HUDEP-2 (cell line): Measurements from ENCODE around the gene NPIPA1.
"Not testable (repeated sequence)": the region's sequence is repeated elsewhere in the genome, so short reads cannot be mapped to it uniquely, and the experiment has no call there.

ENCODE experiments used
- DNase-seq, 76 experiments: peaks; one replicate each; lab custom pipeline; 2025; ENCODE audit not compliant: unreplicated experiment in 76 of 76; lab: John Stamatoyannopoulos, UW

NPIPA1 gene

DNA sequence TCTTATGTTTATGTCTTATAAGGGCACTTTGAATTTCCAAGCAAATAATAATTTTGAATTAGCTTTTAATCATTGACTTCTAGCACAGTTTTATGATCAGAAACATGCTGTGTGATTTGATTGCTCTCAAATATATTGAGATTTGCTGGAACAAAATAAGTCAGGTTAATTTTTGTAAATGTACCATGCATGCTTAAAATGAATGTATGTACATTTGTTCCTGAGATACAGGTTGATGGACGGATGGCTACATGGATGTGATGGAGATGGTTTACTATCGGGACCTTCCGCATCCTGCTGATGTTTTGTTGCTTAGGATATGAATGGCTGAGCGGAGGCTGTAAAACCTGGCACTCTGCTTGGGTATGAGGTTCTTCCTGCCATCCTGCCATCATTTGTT is at the start of gene NPIPA1:
Gene NPIPA1 (plus strand): TSS at position 301 of the 400 bp plus-strand sequence. CDS start 0 bp downstream, at position 301.
- DNase-seq, result not testable (repeated sequence)

DNA sequence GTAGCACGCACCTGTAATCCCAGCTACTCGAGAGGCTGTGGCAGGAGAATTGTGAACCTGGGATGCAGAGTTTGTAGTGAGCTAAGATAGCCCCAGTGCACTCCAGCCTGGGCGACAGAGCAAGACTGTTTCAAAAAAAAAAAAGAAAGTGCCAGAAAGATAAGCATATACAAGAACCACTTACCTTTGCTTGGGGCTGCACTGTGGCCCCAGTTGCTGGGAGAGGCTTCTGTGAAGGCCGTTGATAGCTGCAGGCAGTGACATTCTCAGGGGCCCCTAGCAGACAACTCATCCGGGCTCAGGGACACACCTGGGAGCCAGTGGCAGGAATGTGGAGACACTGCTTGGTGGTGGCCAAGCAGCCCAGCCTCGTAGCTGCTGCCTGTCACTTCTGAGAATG is 45.1 kb upstream of the NPIPA1 start:
- not testable (repeated sequence) for DNase-seq

- not testable (repeated sequence) for DNase-seq
Measured at GRCh38 chr16:14895382-14895781, 41.9 kb upstream of the NPIPA1 start.

DNA sequence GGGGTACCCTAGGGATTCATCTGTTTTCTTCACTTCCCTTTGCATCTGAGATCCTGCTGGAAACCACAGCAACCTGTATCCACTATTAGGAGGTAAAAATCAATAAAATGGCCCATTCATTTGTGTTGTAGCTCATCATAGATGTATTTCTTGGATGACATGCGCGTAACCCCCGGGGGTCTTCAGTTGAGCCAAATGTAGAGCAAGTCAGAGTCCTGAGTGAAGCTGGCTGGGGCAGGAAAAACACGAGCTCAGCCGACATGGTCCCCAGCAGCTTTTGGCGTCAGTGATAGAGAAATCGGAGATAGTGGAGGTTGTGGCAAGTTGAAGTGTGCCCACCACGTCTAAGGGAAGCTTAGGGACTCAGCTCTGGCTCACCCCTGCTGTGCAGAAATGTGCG is 41.2 kb upstream of the NPIPA1 start:
- not testable (repeated sequence) for DNase-seq

DNA sequence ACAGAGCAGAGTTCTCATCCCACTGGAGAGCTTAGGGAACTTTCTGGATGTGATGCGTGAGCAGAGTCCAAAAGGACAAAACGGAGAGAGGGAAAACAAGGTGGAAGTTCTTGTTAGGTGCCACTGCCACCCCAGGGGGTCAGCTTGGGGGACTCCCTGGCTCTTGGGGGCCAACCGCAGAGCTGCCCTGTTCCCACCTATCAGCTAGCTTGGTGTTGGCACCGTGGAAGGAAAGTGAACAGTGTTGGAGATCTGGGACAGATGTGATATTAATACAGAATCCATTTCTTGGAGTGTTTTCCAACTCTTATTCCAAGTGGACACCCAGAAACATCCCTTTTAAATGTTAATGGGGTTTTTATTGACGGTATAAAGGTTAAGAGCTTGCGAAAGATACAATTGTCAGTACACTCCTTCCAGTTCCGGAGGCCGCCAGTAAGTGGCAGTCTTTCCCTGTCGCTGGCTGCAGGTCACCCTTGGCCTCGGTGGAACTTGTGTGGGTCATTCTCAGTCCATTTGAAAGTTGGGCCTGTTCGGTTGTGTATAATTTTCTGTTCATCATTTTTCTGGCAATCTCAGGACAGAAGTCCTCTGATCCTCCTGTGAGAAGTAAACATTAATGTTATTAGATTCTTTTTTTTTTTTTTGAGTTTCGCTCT is 40.1 kb upstream of the NPIPA1 start:
- not testable (repeated sequence) for DNase-seq

GRCh38 chr16:14898162-14898561 is 39.1 kb upstream of the NPIPA1 start:
- not testable (repeated sequence) for DNase-seq

DNA sequence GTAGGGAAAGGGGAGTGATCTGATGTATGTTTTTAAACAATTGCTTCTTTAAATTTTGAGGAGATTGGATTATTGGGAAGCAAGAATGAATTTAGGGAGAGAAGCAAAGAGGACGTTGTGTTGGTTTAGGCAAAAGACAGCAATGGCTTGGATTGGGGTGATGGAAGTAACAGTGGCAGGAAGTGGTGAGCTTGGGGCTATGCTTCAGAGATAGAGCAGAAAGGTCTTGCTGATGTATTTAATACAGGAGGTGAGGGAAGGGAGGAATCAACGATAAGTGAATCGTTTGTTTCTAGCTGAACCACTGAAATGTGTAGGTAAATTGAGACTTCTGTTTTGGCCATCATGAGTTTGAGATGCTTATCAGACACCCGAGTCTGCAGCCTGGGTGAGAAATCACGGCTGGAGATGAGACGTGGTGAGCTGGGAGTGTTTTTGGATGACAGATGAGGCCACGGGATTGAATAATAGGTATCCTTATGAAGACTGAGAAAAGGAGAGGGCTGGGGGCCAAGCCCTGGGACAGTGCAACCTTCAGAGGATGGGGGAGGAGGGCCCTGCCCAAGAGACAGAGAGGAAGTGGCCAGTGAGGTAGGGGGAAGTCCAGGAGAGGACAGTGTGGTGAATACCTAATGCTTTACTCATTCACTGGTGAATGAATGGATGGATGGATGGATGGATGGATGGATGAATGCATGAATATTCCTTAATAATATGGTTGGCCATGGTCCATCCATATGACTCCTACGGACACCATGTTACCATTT is 33.9 kb upstream of the NPIPA1 start:
- not testable (repeated sequence) for DNase-seq

DNA sequence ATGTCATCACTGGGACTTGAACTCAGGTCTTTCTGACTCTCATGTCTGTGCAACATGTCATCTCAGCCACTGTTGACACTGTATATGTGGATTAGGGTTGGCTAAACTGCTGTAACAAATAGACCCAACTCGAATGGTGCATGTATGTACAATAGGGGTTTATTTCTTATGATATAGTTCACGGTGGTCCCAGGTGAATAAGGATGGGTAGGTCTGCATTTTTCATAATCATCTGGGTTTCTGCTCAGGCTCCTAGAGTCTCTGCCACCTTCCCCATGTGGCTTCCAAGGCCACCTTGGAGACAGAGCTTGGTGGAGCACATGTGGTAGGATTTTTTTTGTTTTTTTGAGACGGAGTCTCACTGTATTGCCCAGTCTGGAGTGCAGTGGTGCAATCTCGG is 27.5 kb upstream of the NPIPA1 start:
- not testable (repeated sequence) for DNase-seq

DNA sequence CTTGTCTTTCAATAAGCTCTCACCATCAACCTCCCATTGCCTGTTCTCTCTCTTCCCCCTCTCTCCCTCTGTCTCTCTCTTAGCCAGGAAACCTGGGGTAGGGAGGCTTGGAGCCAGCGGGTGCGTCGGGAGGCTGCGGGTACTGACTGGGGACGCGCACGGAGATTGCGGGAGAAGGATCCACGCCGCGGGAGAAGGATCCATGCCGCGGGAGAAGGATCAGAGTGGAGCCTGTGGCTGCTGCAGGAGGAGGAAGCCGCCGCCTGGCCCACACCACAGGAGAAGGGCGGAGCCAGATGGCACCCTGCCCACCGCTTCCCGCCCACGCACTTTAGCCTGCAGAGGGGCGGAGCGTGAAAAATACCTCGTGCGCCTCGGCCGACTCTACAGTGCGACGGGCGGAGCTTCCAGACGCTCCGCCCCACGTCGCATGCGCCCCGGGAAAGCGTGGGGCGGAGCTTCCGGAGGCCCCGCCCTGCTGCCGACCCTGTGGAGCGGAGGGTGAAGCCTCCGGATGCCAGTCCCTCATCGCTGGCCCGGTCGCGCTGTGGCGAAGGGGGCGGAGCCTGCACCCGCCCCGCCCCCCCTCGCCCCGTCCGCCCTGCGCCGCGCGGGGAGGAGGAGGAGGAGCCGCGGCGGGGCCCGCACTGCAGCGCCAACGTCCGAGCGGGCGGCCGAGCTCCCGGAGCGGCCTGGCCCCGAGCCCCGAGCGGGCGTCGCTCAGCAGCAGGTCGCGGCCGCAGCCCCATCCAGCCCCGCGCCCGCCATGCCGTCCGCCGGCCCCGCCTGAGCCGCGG is 26.2 kb upstream of the NPIPA1 start:
- DNase-seq, result not testable (repeated sequence)

- DNase-seq, result not testable (repeated sequence)
Measured at GRCh38 chr16:14911954-14912353, 25.3 kb upstream of the NPIPA1 start.

GRCh38 chr16:14912588-14912987 is 24.7 kb upstream of the NPIPA1 start:
- not testable (repeated sequence) for DNase-seq

GRCh38 chr16:14918504-14918903 is 18.7 kb upstream of the NPIPA1 start:
- DNase-seq, result not testable (repeated sequence)

GRCh38 chr16:14919837-14920600 is 17.2 kb upstream of the NPIPA1 start:
- DNase-seq, result peak in 41 of 76 experiments; percentile 0 to 75 (median 36)

GRCh38 chr16:14922285-14922684 is 15.0 kb upstream of the NPIPA1 start:
- not testable (repeated sequence) for DNase-seq

DNA sequence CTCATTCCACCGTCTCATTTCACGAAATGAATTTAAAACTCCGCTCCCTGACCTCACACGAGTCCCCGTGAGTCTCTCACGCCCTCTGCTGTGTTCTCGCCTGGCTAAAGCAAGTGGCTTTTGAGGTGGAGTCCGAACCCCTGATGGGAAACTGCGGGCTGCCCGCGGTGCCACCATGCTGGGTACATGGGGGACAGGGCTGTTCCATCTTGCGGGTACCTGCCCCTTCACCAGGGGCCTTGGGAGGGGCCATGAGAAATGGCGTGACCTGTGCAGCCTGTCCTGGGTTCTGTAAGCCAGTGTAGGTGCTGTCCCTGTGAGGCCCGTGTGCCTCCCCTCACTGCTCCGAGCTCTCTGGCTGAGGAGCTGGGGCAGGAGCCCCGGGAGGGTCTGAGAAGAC is 14.3 kb upstream of the NPIPA1 start:
- DNase-seq, result not testable (repeated sequence)

DNA sequence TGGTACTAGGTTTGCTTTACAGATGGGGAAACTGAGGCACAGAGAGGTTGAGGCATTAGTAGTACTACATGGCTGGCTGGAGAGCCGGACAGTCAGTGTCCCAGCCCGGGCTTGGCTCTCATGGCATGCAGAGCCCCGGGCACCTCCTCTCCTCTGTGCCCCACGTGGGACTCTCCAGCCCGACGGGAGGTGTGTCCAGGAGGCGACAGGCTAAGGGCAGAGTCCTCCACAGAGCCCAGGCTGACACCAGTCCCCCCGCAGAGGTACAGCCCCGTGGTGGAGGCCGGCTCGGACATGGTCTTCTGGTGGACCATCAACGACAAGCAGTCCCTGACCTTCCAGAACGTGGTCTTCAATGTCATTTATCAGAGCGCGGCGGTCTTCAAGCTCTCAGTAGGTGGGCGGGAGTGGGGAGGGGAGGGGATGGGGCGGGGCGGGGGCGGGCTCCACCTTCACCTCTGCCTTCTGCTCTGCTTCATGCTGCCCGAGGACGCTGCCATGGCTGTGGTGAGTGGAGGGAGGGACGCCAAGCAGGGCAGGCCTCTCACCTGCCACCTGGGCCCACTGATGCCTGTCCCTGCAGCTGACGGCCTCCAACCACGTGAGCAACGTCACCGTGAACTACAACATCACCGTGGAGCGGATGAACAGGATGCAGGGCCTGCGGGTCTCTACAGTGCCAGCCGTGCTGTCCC is 13.7 kb upstream of the NPIPA1 start:
- not testable (repeated sequence) for DNase-seq

DNA sequence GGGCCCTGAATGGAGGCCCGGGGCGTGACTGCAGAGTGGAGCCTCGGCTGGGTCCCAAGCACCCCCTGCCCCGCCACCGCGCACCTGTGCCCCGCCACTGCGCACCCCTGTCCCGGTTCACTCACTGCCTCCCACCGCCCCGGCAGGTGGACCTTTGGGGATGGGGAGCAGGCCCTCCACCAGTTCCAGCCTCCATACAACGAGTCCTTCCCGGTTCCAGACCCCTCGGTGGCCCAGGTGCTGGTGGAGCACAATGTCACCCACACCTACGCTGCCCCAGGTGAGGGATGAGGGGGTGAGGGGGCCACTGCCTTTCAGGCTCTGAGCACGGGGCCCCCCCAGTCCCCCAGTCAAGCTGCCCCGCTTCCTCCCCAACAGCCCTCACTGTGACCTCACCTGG is 12.9 kb upstream of the NPIPA1 start:
- DNase-seq, result not testable (repeated sequence)

GRCh38 chr16:14924982-14925381 is 12.3 kb upstream of the NPIPA1 start:
- DNase-seq, result not testable (repeated sequence)

GRCh38 chr16:14928064-14928714 is 9.1 kb upstream of the NPIPA1 start:
- not testable (repeated sequence) for DNase-seq
